ENCODE measurements around the gene CHST13.

CHST13 gene

DNA sequence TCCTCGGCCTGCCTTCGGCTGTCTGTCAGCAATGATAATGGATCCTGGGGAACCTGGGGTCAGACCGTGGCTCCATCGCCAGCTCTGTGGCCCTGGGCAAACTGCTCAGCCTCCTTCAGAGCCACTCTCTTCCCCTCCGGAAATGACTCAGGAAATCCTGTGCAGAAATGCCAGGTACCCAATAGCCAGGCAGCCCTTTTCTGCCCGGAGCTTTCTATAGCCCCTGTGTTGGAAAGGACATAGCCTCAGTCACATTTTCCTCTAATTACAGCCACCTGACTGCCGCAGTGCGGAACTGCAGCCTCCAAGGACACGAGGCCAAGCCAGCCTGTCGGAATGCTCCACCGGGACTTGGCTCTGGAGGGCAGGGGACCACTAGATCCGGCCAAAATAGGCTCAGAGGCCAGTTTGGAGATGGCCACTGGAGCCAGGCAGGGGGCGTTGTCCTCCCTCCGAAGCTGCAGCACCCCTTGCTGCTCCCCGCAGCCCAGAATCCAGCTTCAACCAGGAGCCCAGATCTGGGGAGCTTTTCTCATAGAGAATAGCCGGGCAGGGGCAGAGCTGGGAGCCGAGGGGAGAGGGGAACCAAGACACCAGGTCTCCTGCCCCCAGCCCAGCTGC is 36.7 kb upstream of the CHST13 start:
- no peak for DNase-seq (ENCODE audit: low read depth in 2 of 3, low spot score in 2 of 3)

DNA sequence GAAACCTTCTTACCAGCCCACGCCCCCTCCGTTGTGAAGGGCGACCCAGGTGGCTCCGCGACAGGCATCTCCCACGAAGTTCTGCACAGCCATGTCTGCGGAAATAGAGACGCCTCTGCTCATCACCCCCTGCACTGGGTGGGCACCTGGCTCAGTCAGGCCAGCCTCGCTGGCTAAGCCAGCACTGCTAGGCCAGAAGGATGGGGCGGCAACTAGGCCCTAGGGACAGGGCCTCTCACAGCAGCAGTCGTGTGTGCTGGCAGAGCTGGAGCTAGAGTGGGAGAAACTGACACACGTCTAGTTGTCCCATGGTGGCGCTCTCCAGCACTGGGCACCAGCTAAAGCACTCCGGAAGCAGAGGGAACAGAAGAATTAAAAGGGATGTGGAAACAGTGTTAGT is 35.8 kb upstream of the CHST13 start:
- no peak for DNase-seq (ENCODE audit: low read depth in 2 of 3, low spot score in 2 of 3)

DNA sequence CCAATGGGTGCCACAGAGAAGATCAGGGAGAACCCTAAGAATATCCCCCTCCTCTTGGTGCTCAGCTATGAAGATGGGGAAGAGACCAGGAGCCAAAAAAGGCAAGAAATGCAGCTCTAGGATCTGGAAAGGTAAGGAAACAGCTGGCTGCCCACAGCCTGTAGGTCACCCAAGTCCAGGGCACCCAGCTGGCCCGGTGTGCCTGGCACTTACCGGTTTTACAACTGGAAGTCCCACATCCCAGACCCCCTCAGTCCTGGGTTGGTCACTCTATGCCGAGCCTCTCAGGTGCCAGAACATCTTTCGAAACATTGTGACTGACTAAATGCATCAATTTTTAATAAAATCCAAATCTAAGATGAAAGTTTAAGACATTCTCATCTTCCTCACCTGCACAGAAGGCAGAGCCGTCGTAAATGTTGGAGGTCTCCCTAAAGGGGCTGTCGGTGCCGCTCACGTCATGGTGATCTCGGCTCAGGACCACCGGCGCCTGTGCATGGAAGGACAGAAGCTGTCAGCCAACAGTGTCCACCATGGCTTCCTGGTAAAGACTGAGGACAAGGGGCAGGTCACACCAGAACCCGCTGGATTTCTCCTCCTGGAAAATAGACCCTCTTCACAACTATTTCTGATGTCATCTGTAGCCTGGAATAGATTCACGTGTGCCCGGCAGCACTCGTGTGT is 34.9 kb upstream of the CHST13 start:
- no peak for DNase-seq (ENCODE audit: low read depth in 2 of 3, low spot score in 2 of 3)

DNA sequence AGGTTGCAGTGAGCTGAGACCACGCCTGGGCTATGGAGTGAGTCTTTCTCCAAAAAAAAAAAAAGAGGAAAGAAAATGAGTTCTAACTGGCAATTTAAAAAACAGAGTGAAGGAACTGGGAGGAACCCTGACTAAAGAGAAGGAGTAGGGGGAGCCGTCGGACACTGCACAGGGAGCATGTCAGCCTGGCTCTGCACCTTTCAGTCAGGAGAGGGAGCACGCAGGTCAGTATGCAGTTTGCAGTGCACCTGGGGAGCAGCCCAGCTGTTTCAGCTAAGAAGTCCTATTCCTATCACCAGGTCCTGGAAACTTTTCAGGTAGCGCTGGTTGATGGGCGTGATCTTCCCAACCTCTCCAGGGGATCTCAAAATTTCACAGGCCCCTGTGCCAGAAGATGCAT is 33.3 kb upstream of the CHST13 start:
- no peak for DNase-seq (ENCODE audit: low read depth in 2 of 3, low spot score in 2 of 3)

DNA sequence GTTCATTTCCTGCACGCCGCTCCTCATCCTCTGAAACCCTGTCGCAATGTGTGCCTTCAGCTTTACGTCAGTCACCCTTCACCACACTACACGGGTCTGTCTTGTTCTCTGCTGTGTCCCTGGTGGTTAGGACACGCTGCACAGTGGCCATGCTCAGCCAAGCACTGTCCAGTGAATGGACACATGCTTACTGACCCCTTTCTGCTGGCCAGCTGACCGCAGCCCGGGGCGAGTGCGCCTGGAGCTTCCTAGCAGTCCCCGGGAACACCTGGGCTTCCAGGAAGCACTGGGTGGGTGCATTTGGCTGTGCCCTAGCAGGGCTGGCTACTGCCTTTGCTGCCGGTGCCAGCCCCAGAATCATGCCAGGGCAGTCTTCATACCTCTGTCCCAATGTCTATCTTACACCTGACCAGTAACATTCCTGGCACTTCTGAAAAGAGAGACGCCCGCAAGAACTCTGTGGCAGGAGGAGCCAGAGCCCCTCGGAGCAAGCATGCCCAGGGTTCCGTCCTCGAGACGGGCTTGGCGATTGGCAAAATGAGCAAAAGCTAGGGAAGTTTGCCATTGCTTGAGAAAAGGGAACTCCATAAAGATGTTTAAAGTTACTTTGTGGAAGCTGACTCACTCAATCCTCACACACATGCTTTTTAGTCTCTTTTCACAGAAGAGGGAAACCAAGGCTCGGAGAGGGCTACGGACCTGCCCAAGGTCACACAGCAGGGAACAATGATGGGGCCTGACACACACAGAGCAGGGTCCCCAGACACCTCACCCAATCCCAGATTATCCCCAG is 32.5 kb upstream of the CHST13 start:
- DNase-seq (ENCODE audit: low read depth in 2 of 3, low spot score in 2 of 3): no peak

DNA sequence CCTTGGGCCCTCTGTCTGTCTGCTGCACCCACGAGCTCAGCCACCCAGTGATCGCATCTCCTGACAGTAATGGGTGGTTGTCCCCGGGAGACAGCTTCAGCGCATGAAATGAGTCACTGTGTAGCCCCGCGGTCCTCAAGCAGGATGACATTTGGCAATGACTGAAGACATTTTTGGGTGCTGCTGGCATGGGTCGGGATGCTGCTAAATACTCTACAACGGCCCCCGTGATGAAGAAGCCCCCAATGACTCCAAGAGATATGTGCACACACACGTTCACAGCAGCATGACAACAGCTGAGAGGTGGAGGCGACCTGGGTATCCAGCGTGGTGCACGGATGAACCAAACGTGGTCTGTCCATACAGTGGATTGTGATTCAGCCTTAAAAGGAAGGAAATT is 30.9 kb upstream of the CHST13 start:
- no peak for DNase-seq (ENCODE audit: low read depth in 2 of 3, low spot score in 2 of 3)

DNA sequence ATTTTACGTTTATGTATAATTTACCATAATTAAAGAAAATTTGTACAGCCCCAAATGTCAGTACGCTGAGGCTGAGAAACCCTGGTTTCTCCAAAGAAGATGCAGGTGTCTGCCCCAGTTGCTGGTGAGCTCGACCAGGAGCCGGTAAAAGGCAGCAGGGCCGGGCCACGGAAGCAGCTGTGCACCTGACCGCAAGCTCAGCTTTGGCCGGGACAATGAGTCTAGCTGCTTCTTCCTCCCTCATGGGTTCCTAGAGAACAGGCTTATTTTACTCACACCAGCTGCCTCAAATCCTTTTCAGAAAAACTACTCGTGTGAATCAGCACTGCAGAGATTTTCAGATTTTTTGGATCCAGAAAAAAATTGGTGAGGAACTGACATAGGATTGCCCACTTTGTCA is 30.2 kb upstream of the CHST13 start:
- DNase-seq (ENCODE audit: low read depth in 2 of 3, low spot score in 2 of 3): no peak

DNA sequence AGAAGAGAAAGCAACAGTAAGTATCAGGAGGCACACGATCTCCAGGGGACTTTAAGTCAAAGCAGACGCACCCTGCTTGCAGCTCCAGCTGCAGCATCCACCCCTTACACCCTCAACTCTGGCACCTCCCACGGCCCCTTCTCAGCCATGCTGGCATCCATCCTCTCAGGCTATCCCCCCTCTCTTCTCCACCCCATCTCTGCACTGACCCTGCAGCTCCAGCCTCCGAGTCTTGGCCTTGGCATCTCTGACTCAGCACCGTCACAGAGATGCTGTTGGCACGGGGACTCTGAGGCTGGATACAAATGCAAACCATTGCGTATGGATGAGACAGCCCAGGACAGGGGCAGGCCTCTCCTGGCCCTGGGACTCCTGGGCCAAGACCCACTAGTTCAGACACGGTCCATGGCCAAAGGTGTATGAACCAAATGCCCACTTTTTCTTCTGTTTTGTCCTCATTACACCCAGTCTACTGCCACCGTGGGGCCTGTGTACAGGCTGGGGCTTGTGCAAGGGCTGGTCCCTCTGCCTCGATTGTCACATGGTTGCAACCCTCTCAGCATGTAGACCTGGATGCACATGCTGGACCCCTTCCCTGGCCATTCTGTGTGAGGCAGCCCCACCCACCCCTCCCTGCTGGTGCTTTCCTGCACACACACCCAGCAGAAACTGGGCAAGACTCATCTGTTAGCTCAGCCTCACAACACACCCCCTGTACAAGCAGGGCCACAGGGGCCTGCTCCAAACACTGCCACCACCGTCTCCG is 29.6 kb upstream of the CHST13 start:
- no peak for DNase-seq (ENCODE audit: low read depth in 2 of 3, low spot score in 2 of 3)

DNA sequence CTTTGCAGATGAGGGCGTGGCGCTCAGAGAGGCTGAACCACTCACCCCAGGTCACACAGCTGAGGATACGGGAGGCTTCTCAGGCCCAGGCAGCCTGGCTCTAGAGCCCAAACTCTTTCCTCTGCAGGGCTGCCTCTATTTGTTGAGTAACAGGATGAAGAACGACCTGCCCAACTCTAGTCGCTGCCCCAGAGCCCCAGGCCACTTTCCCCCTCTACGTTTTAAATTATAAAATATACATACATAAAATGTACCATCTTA is 29.1 kb upstream of the CHST13 start:
- DNase-seq (ENCODE audit: low read depth in 2 of 3, low spot score in 2 of 3): no peak

DNA sequence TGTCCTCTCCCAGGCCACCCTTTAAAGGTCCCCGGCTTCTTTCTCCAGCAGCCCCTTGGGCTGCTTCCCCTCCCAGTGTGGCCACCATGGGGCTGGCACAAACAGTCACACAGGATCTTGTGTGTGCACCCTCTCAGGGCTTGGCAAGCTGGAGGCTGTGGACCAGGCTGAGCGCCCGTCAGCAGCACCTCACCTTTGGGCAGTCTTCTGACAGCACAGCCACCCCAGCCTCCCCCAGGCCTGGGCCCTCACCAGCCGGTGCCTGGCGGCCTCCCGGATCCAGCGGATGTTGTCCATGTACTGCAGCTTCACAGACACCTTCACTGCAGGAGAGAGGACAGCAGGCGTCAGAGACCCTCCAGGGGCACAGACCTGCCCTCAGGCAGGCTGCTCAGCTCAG is 28.2 kb upstream of the CHST13 start:
- no peak for DNase-seq (ENCODE audit: low read depth in 2 of 3, low spot score in 2 of 3)

DNA sequence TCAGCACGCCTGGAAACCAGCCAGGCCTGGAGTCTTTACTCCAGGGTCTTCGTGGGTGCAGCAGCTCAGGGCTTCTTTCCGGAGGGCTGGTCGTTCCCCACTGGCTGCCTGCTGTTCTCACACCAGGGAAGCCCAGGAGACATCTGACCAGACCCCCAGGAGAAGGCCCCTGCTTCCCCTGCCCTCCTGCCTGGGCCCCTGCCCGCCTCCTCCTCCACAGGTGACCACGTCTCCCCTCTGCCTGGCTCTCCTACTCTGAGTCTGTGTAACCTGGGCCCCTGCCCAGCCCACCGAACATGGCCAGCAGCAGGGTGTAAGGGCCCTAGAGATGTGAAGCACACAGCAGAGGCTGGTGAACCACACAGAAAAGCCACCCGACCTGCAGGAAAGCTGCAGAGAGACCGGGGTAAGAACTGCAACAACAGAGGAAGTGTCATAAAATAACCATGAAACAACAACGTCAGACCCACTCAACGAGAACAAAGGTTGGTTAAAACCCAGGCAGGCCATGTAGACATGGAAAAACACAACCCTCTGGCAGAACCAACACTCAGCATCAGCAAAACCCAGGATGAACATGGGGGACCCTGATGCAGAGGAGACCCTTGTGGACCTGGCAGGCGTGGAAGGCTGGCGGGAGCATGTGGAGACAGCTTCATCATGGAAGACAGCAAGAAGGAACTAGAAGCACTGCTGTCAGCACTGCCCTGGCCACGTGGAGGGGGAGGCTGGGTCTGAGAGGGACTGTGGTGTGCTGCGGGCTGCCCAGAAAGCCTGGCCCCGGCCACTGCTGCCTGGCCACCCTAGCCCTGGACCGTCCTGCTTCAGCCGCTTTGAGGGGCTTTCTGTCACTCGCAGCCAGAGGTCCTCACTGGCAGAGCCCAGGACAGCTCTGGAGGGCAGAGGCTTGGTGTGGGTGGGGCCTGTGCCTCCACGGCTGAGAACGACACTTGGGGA is 26.8 kb upstream of the CHST13 start:
- DNase-seq (ENCODE audit: low read depth in 2 of 3, low spot score in 2 of 3): no peak

DNA sequence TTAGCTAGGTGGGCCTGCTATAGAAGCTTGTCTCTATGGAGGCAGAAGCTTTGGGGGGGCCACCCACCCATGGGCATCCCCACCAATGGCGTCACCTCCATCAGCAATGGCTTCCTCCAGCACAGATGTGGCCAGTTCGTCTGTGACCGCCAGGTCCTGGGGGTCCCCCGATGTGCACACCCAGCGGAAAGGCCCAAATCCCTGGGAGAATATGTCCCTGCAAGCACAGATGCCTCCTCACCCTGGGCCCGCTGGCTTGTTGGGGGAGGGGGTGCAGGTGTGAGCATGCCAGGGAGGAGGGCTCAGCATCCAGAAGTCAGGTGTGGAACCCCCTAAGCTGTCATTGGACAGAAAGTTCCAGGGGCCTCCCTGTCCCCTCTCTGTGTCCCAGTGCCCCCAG is 26.0 kb upstream of the CHST13 start:
- DNase-seq (ENCODE audit: low read depth in 2 of 3, low spot score in 2 of 3): no peak

DNA sequence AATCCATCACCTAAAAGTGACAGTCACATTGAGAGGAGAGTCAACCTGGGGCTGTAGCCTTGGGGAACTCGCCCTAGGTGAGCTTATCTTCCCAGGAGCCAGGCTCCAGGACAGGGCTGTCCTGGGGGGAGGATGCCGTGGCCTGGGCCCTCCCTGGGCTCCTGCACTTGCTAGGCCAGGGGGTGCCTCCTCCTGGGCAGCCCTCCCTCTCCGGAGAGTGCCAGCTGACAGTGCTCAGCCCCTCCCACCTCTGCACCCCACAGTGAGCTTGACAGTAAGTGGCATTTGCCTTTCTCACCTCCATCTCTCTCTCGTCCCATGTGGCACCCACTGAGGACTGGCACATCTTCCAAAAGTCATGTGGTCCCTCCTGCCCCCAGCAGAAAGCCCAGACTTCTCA is 25.5 kb upstream of the CHST13 start:
- DNase-seq (ENCODE audit: low read depth in 2 of 3, low spot score in 2 of 3): no peak

DNA sequence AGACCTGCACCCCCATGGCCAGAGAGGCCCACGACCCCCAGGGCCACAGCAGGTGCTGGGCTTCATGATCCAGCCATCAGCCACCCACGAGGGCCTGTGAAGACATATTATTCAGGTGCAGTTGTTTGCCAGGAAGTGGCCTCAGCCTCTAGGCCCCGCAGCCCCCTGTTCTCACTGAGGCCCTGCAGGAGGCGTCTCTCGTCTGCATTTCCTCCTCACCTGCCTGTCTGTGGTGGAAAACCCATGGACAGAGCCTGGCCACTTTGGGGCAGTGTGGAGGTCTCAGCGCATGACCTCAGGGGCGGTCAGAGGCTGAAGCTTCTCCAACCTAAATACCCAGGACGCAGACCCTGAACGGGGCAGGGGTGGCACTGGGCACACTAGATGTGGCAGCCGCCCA is 25.0 kb upstream of the CHST13 start:
- no peak for DNase-seq (ENCODE audit: low read depth in 2 of 3, low spot score in 2 of 3)

DNA sequence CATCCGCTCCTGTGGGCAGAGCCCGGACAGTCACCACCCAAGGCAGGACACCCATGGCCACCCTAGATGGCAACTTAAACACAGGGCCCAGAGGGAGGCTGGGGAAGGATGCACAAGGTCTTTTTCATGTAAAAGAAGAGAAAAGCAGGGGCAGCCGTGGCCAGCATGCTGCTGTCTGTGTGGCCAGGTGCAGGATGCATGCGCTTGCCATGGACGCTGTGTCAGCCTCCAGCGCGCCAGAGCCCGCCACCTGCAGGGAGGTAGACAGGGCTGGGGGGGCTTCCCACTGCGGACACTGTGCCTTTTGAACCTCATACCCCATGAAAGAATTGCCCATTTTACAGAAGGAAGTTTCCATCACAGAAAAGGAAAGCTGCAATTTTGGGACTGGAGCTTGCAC is 24.6 kb upstream of the CHST13 start:
- no peak for DNase-seq (ENCODE audit: low read depth in 2 of 3, low spot score in 2 of 3)

DNA sequence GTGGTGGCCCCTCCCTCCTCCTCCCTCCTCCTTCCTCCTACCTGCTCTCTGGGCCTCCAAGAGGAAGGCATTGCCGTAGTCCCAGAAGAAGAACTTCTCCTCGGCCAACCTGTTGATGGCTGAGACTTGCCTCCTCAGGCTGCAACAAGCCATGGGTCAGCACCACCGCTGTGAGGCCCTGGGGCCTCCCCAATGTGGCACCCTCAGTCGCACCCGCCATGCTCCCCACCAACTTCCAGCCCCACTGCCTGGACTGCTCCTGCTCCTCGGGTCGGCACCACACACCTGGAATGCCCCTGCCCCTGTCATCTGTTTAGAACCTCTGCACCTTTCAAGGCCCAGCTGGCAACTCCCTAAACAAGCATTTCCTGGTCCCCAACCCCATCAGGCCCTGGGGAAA is 23.9 kb upstream of the CHST13 start:
- no peak for DNase-seq (ENCODE audit: low read depth in 2 of 3, low spot score in 2 of 3)

DNA sequence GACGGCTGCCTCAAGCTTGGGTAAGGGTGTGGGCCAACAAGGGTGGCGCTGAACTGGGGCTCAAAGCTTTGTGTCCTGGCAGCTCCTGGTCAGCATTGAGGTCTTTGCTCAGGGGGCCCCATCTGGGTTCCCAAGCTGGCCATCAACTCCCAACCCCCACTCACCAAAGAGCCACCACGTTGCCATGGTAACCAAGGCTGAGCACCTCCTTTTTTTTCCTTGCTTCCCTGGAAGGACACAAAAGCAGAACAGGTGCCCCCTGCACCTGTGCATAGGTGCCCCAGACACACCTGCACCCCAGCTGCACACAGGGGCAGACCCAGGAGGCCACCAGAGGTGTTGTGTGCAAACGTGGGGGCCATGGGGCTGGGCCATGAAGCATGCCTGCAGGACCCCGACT is 22.9 kb upstream of the CHST13 start:
- DNase-seq (ENCODE audit: low read depth in 2 of 3, low spot score in 2 of 3): no peak

DNA sequence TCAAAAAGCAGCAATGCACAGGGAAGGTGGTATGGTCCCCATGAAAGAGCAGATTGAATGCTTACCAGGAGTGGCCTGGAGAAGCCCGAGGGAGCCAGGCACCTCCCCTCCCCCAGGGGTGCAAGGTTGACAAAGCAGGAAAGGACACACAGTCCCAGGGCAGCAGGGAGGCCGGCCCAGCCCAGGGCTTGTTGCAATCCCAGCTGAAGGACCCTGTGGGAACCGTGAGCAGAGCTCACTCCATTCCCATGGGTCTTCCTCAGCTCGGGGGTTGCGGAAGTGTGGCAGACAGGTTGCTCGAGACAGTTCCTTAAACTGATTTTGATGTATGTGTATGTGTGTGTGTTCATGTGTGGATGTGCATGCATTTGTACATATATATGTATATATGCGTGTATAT is 22.2 kb upstream of the CHST13 start:
- DNase-seq (ENCODE audit: low read depth in 2 of 3, low spot score in 2 of 3): no peak

DNA sequence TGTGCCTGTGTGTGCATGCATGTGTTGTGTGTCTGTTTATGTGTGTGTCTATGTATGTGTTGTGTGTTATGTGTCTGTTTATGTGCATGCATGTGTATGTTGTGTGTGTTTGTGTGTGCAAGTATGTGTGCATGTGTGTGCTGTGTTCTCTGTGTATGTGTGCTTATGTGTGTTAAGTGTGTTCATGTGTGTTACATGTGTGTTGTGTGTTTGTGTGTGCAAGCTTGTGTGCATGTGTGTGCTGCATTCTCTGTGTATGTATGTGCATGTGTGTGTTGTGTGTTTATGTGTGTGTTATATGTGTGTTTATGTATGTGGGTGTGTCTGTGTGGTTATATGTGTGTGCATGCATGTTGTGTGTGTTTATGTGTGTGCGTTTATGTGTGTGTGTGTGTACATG is 21.3 kb upstream of the CHST13 start:
- DNase-seq (ENCODE audit: low read depth in 2 of 3, low spot score in 2 of 3): no peak

DNA sequence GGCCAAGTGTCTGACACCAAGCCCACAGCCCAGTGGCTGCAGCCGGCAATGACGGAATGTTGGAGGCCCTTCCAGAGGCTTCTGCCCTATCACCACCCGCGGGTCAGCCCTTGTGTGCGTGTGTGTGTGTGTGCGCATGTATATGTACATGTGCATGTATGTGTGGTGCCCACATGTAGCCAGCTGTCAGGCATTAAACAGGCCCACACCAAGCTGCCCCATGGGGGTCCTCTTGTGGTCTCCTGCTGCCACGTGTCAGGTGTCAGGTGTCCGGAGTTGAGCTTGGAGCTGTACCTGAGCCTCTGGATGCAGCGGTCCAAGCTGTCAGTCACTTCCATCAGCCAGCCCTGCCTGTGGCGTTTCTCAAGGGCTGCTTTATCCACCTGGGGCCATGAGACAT is 20.3 kb upstream of the CHST13 start:
- DNase-seq (ENCODE audit: low read depth in 2 of 3, low spot score in 2 of 3): no peak

DNA sequence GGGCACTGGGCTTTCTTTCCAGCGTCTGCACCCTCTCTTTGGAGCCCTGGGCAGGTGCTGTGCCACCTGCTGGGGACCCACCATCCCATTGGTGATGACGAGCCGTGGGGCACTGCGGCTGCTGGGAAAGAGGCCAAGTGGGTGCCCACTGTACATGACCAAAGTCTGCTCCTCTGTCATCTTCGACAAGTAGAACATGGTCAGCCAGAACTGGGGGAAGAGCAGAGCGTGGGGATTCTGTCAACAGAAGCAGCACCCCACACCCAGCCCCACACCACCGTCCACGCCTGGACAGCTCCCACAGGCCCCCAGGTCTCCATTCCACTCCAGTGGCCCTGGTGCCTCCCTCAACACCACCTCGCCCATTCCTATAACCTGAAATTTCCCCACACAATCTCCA is 16.1 kb upstream of the CHST13 start:
- DNase-seq (ENCODE audit: low read depth in 2 of 3, low spot score in 2 of 3): no peak

All from activated CD8-positive, alpha-beta memory T cell treated with anti-CD3 and anti-CD28 coated beads for 48 hours (primary cell).